ENCODE measurements around the gene MDN1.

Gene MDN1

DNA sequence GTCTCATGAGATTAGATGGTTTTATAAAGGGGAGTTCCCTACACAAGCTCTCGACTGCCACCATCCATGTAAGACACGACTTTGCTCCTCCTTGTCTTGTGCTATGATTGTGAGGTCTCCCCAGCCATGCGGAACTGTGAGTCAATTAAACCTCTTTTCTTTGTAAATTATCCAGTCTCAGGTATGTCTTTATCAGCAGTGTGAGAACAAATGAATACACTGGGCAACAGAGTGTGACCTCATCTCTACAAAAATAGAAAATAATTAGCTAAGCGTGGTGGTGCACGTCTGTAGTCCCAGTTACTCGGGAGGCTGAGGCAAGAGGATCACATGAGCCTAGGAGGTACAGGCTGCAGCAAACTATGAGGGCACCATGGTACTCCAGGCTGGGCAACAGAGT is 51.3 kb downstream of the MDN1 start:
- Histone ChIP-seq H4K8ac (ENCODE audit: low read length) (no peak overlapping the region), H2BK5ac (ENCODE audit: low read depth, low read length, poor library complexity, severe bottlenecking) (no peak overlapping the region), H3K27ac (ENCODE audit: low read length, poor library complexity, severe bottlenecking) (no peak overlapping the region), H2BK120ac (ENCODE audit: low read depth, low read length) (no peak overlapping the region), H3K4me2 (ENCODE audit: low read length, poor library complexity, severe bottlenecking) (no peak overlapping the region), H3K36me3 (ENCODE audit: control insufficient read depth in 1 of 2, insufficient read depth in 2 of 2, low read depth in 1 of 2, low read length in 2 of 2) (peaks cover 25 to 83% of the 10 kb centered on the region in 2 experiments), H3K27me3 (ENCODE audit: control insufficient read depth in 1 of 2, insufficient read depth in 1 of 2, low read length in 2 of 2) (no peaks in the 10 kb centered on the region), H3K4me1 (ENCODE audit: control insufficient read depth, insufficient read depth, low read depth, low read length) (no peaks in the 10 kb centered on the region), H4K91ac (ENCODE audit: low read length) (no peak overlapping the region), H3K79me1 (replicated peaks; ENCODE audit: low read length, poor library complexity, severe bottlenecking) (peaks cover 3% of the 10 kb centered on the region), H3K18ac (ENCODE audit: low read depth in 1 of 2, low read length in 2 of 2) (no peak overlapping the region), H3K9me3 (ENCODE audit: control insufficient read depth, low read length) (no peaks in the 10 kb centered on the region), H2BK15ac (ENCODE audit: low read depth, poor library complexity, severe bottlenecking) (no peak overlapping the region), H3K23ac (ENCODE audit: low read length in 2 of 2) (no peak overlapping the region), H3K14ac (ENCODE audit: low read length in 2 of 2) (no peak overlapping the region), H3K4me3 (ENCODE audit: insufficient read depth in 1 of 2, low read depth in 1 of 2, low read length in 2 of 2) (no peak overlapping the region), H2AK5ac (ENCODE audit: low read length, severe bottlenecking) (no peak overlapping the region), H3K4ac (ENCODE audit: low read depth in 1 of 2, low read length in 2 of 2) (no peak overlapping the region), H2BK12ac (ENCODE audit: low read length in 2 of 2) (no peak overlapping the region), H2AFZ (ENCODE audit: low read depth, low read length) (no peak overlapping the region), H3K9ac (ENCODE audit: low read length) (no peak overlapping the region)
- DNase-seq, result no peak
- 95% methylated on average over 5 of the region's 6 CpGs for WGBS

DNA sequence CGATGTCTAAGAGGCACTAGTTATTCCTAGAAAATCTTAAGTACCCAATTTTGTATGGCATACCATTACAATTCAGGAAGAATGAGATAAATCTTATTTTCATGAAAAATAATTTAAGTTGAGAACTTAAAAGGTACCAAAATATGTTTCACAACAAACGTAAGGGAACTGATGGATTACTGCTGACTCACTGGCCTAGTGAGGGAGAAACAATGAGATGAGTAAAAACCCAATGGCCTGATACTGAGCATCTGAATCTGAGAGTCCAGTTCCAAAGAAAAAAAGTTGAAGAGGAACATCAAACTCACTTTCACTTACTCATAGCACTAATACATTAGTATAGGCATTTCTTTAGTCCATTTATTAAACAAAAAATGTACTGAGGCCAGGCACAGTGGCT is 56.0 kb downstream of the MDN1 start:
- no peak overlapping the region for H2AFZ ChIP-seq (ENCODE audit: low read depth, low read length)
- H3K4ac ChIP-seq (ENCODE audit: low read depth in 1 of 2, low read length in 2 of 2), result no peak overlapping the region
- H3K18ac ChIP-seq (ENCODE audit: low read depth in 1 of 2, low read length in 2 of 2), result no peak overlapping the region
- H4K8ac ChIP-seq (ENCODE audit: low read length), result no peak overlapping the region
- no CpG with 5 or more reads among the region's 2 CpGs for WGBS
- H4K91ac ChIP-seq (ENCODE audit: low read length), result no peak overlapping the region
- no peaks in the 10 kb centered on the region for H3K9me3 ChIP-seq (ENCODE audit: control insufficient read depth, low read length)
- no peak overlapping the region for H3K4me3 ChIP-seq (ENCODE audit: insufficient read depth in 1 of 2, low read depth in 1 of 2, low read length in 2 of 2)
- no peaks in the 10 kb centered on the region for H3K27me3 ChIP-seq (ENCODE audit: control insufficient read depth in 1 of 2, insufficient read depth in 1 of 2, low read length in 2 of 2)
- no peak overlapping the region for H2BK15ac ChIP-seq (ENCODE audit: low read depth, poor library complexity, severe bottlenecking)
- H3K14ac ChIP-seq (ENCODE audit: low read length in 2 of 2), result no peak overlapping the region
- H2BK12ac ChIP-seq (ENCODE audit: low read length in 2 of 2), result no peak overlapping the region
- peak overlapping the region; percentile 45 for H3K9ac ChIP-seq (ENCODE audit: low read length)
- H2BK120ac ChIP-seq (ENCODE audit: low read depth, low read length), result no peak overlapping the region
- no peak overlapping the region for H2BK5ac ChIP-seq (ENCODE audit: low read depth, low read length, poor library complexity, severe bottlenecking)
- no peak overlapping the region for H3K27ac ChIP-seq (ENCODE audit: low read length, poor library complexity, severe bottlenecking)
- no peak overlapping the region for H2AK5ac ChIP-seq (ENCODE audit: low read length, severe bottlenecking)
- H3K36me3 ChIP-seq (ENCODE audit: control insufficient read depth in 1 of 2, insufficient read depth in 2 of 2, low read depth in 1 of 2, low read length in 2 of 2), result peaks cover 8 to 68% of the 10 kb centered on the region in 2 experiments
- H3K4me1 ChIP-seq (ENCODE audit: control insufficient read depth, insufficient read depth, low read depth, low read length), result no peaks in the 10 kb centered on the region
- H3K4me2 ChIP-seq (ENCODE audit: low read length, poor library complexity, severe bottlenecking), result no peak overlapping the region
- peak; percentile 6 for DNase-seq
- H3K23ac ChIP-seq (ENCODE audit: low read length in 2 of 2), result no peak overlapping the region
- H3K79me1 ChIP-seq (replicated peaks; ENCODE audit: low read length, poor library complexity, severe bottlenecking), result peaks cover 7% of the 10 kb centered on the region

DNA sequence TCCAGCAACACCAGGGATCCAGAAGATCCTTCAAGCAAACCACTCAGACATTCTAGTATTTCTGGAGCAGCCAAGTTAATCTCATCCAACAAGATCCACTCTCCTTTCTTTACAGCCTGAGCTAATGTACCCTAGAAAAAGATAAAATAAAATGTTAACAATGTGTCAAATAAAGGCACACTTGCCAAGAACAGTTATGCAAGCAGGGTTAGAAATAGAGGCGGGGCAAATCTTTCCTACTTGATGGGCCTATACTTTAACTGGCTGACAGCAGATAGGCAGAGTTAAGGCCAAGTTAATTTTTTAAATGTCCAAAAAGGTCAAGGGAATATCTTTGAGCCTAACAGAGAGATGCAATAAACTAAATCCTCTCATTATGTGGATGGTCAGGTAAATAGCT is 60.8 kb downstream of the MDN1 start:
- no peaks in the 10 kb centered on the region for H3K9me3 ChIP-seq (ENCODE audit: control insufficient read depth, low read length)
- H3K9ac ChIP-seq (ENCODE audit: low read length), result no peak overlapping the region
- no peak overlapping the region for H3K18ac ChIP-seq (ENCODE audit: low read depth in 1 of 2, low read length in 2 of 2)
- no peak overlapping the region for H3K27ac ChIP-seq (ENCODE audit: low read length, poor library complexity, severe bottlenecking)
- H2BK5ac ChIP-seq (ENCODE audit: low read depth, low read length, poor library complexity, severe bottlenecking), result no peak overlapping the region
- H4K91ac ChIP-seq (ENCODE audit: low read length), result no peak overlapping the region
- no peak overlapping the region for H2BK120ac ChIP-seq (ENCODE audit: low read depth, low read length)
- no peak overlapping the region for H2BK12ac ChIP-seq (ENCODE audit: low read length in 2 of 2)
- H3K4me3 ChIP-seq (ENCODE audit: insufficient read depth in 1 of 2, low read depth in 1 of 2, low read length in 2 of 2), result no peak overlapping the region
- DNase-seq, result no peak
- no peaks in the 10 kb centered on the region for H3K4me1 ChIP-seq (ENCODE audit: control insufficient read depth, insufficient read depth, low read depth, low read length)
- no peak overlapping the region for H3K14ac ChIP-seq (ENCODE audit: low read length in 2 of 2)
- H3K27me3 ChIP-seq (ENCODE audit: control insufficient read depth in 1 of 2, insufficient read depth in 1 of 2, low read length in 2 of 2), result no peaks in the 10 kb centered on the region
- H2AK5ac ChIP-seq (ENCODE audit: low read length, severe bottlenecking), result no peak overlapping the region
- no peak overlapping the region for H4K8ac ChIP-seq (ENCODE audit: low read length)
- H3K23ac ChIP-seq (ENCODE audit: low read length in 2 of 2), result no peak overlapping the region
- 100% methylated on average over 1 of the region's 1 CpG for WGBS
- peaks cover 4% of the 10 kb centered on the region for H3K79me1 ChIP-seq (replicated peaks; ENCODE audit: low read length, poor library complexity, severe bottlenecking)
- no peak overlapping the region for H2AFZ ChIP-seq (ENCODE audit: low read depth, low read length)
- no peak overlapping the region for H3K4ac ChIP-seq (ENCODE audit: low read depth in 1 of 2, low read length in 2 of 2)
- H3K4me2 ChIP-seq (ENCODE audit: low read length, poor library complexity, severe bottlenecking), result no peak overlapping the region
- H2BK15ac ChIP-seq (ENCODE audit: low read depth, poor library complexity, severe bottlenecking), result no peak overlapping the region
- peaks cover 10 to 76% of the 10 kb centered on the region in 2 experiments for H3K36me3 ChIP-seq (ENCODE audit: control insufficient read depth in 1 of 2, insufficient read depth in 2 of 2, low read depth in 1 of 2, low read length in 2 of 2)

DNA sequence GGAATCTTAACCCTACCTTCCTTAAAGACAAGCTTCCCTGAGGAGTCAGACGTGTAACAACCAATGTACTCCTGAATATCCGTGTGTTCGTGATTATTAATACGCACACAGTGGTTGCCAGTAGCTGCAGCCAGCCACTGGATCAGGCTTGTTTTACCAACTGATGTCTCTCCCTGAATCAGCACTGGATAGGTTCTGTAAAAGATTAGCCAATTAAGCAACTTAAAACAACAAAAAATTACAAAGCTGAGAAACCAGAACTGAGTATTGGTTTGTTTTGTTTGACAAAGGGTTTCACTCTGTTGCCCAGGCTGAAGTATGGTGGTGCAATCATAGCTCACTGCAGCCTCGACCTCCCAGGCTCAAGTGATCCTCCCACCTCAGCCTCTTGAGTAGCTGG is 69.3 kb downstream of the MDN1 start:
- no peak overlapping the region for H3K9ac ChIP-seq (ENCODE audit: low read length)
- no peak overlapping the region for H4K91ac ChIP-seq (ENCODE audit: low read length)
- H3K27me3 ChIP-seq (ENCODE audit: control insufficient read depth in 1 of 2, insufficient read depth in 1 of 2, low read length in 2 of 2), result no peaks in the 10 kb centered on the region
- no peak overlapping the region for H2AK5ac ChIP-seq (ENCODE audit: low read length, severe bottlenecking)
- H3K9me3 ChIP-seq (ENCODE audit: control insufficient read depth, low read length), result no peaks in the 10 kb centered on the region
- H4K8ac ChIP-seq (ENCODE audit: low read length), result no peak overlapping the region
- no peaks in the 10 kb centered on the region for H3K4me1 ChIP-seq (ENCODE audit: control insufficient read depth, insufficient read depth, low read depth, low read length)
- H3K27ac ChIP-seq (ENCODE audit: low read length, poor library complexity, severe bottlenecking), result no peak overlapping the region
- H2BK12ac ChIP-seq (ENCODE audit: low read length in 2 of 2), result no peak overlapping the region
- H3K23ac ChIP-seq (ENCODE audit: low read length in 2 of 2), result no peak overlapping the region
- H3K18ac ChIP-seq (ENCODE audit: low read depth in 1 of 2, low read length in 2 of 2), result no peak overlapping the region
- peaks cover 4% of the 10 kb centered on the region for H3K79me1 ChIP-seq (replicated peaks; ENCODE audit: low read length, poor library complexity, severe bottlenecking)
- no peak for DNase-seq
- no peak overlapping the region for H3K4me3 ChIP-seq (ENCODE audit: insufficient read depth in 1 of 2, low read depth in 1 of 2, low read length in 2 of 2)
- 94% methylated on average over 5 of the region's 5 CpGs for WGBS
- H2AFZ ChIP-seq (ENCODE audit: low read depth, low read length), result no peak overlapping the region
- no peak overlapping the region for H3K4ac ChIP-seq (ENCODE audit: low read depth in 1 of 2, low read length in 2 of 2)
- H3K14ac ChIP-seq (ENCODE audit: low read length in 2 of 2), result no peak overlapping the region
- no peak overlapping the region for H2BK5ac ChIP-seq (ENCODE audit: low read depth, low read length, poor library complexity, severe bottlenecking)
- no peak overlapping the region for H2BK15ac ChIP-seq (ENCODE audit: low read depth, poor library complexity, severe bottlenecking)
- no peak overlapping the region for H2BK120ac ChIP-seq (ENCODE audit: low read depth, low read length)
- no peak overlapping the region for H3K4me2 ChIP-seq (ENCODE audit: low read length, poor library complexity, severe bottlenecking)
- H3K36me3 ChIP-seq (ENCODE audit: control insufficient read depth in 1 of 2, insufficient read depth in 2 of 2, low read depth in 1 of 2, low read length in 2 of 2), result peaks cover 11 to 87% of the 10 kb centered on the region in 2 experiments
